Upper lobe of left lung (tissue), 6 donors: Measurements from ENCODE around the gene PRKN. TPM values are rescaled to one million over a fixed set of nuclear protein-coding genes. Genes with fewer than 3 reads are reported as not detected.

Source experiments
- ATAC-seq, 2 donors: fragments of 200-7000 bp; cut with Tn5 transposase; one replicate each; pipeline ENCODE4 v1.9.1; 2022; ENCODE audit warnings: mild to moderate bottlenecking in 2 of 2, moderate library complexity in 2 of 2; ENCODE audit not compliant: low FRiP score in 2 of 2
- DNase-seq, 2 donors: peaks; one replicate each; pipeline ENCODE4 v3.0.0-alpha.2; 2019 to 2020
- H3K27ac ChIP-seq, 4 donors: fragments of 200-600 bp; sonication (generic); one replicate each; pipeline ENCODE4 v1.5.1; 2016 to 2019
- H3K27me3 ChIP-seq, 4 donors: fragments of 200-600 bp; sonication (generic); one replicate each; pipeline ENCODE4 v1.5.1; 2017 to 2019
- H3K36me3 ChIP-seq, 4 donors: fragments of 200-600 bp; sonication (generic); one replicate each; pipeline ENCODE4 v1.5.1; 2016 to 2019
- H3K4me1 ChIP-seq, 4 donors: fragments of 200-600 bp; sonication (generic); one replicate each; pipeline ENCODE4 v1.5.1; 2018 to 2019
- H3K4me3 ChIP-seq, 4 donors: fragments of 200-600 bp; sonication (generic); one replicate each; pipeline ENCODE4 v1.5.1; 2017 to 2019; ENCODE audit warnings: mild to moderate bottlenecking in 2 of 4, moderate library complexity in 1 of 4
- H3K9me3 ChIP-seq, 4 donors: fragments of 200-600 bp; sonication (generic); one replicate each; pipeline ENCODE4 v1.5.1; 2018 to 2019
- CTCF ChIP-seq, 6 experiments: fragments of 450-650 bp in 4 of 6; fragments of 200-600 bp in 2 of 6; sonication (generic) in 2 of 6; IDR thresholded peaks; one replicate each; pipeline ENCODE4 v1.5.1; 2016 to 2019; ENCODE audit warnings: antibody characterized with exemption in 6 of 6
- EP300 ChIP-seq, 4 donors: sonication (generic); formaldehyde crosslinking; IDR thresholded peaks; one replicate each; pipeline ENCODE4 v1.5.1; 2017; ENCODE audit warnings: antibody characterized with exemption in 4 of 4, control low read depth in 2 of 4
- POLR2A ChIP-seq, 4 donors: fragments of 450-650 bp; IDR thresholded peaks; one replicate each; pipeline ENCODE4 v1.5.1; 2016 to 2017; ENCODE audit warnings: antibody characterized with exemption in 4 of 4, mild to moderate bottlenecking in 2 of 4
- POLR2AphosphoS5 ChIP-seq, 2 donors: sonication (generic); formaldehyde crosslinking; IDR thresholded peaks; one replicate each; pipeline ENCODE4 v1.5.1; 2017; ENCODE audit warnings: antibody characterized with exemption in 2 of 2
- WGBS, 2 donors: methylation state at CpG; one replicate each; pipeline ENCODE4 v1.1.5; 2017 to 2018; 5-methylcytosine and 5-hydroxymethylcytosine counted together
- total RNA-seq, 6 donors: library from RNA; depleted of rRNA in 4 of 6; stranded (reverse); fragments of >200 nt in 4 of 6; gene quantifications; one replicate each; pipeline versions ENCODE4 v1.1.0 to v1.2.1, GENCODE V29; 2016 to 2021
- donor health status: DM: no; HTN: no; CAD: no; lungs with moderate emphysema.
- donor health status: DM: no; HTN: yes; CAD: no; lungs with severe emphysema.

PRKN gene
- total RNA-seq, 6 donors from 2014 or later, result 2.7 to 29.3 (median 5.5) TPM

DNA sequence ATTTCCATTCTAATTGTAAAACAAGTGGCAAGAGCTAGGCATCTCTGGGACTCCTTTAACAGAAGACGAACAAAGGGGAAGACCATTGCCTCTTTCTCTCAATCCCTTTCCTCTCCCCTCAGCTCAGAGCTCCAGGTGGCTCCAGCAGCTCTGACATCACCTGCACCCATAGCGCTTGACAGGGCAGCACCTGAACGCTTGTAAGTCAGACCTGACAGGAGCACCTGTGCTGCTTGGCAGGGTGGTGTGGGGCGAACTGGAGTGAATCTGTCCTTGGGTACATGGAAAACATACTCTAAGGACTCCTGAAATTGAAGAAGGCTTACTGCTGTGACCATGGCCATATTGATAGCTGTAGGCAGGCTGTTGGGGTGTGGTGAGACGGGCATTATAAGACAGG, 1044.2 kb downstream of the PRKN start:
- Histone ChIP-seq H3K36me3 (no peaks in the 10 kb centered on the region), H3K4me3 (no peak overlapping the region), H3K27ac (no peak overlapping the region), H3K9me3 (no peaks in the 10 kb centered on the region), H3K27me3 (no peaks in the 10 kb centered on the region), H3K4me1 (no peaks in the 10 kb centered on the region)
- ATAC-seq (no peak), DNase-seq (no peak)
- WGBS, 2 donors, result 88 to 93% methylated on average over 5 of the region's 5 CpGs
- TF ChIP-seq EP300 (IDR thresholded peaks at IDR 0.05) (no peak), POLR2A (IDR thresholded peaks at IDR 0.05) (no peak), POLR2AphosphoS5 (IDR thresholded peaks at IDR 0.05) (no peak), CTCF (IDR thresholded peaks at IDR 0.05) (no peak)

- no peak for DNase-seq
- ATAC-seq, result no peak
- WGBS, 2 donors, result 68 to 71% methylated on average over 9 of the region's 9 CpGs
- no peak overlapping the region for H3K27ac ChIP-seq
- H3K4me3 ChIP-seq, result no peak overlapping the region
- H3K36me3 ChIP-seq, result no peaks in the 10 kb centered on the region
- no peaks in the 10 kb centered on the region for H3K4me1 ChIP-seq
- no peaks in the 10 kb centered on the region for H3K9me3 ChIP-seq
- H3K27me3 ChIP-seq, result no peaks in the 10 kb centered on the region
- no peak for TF ChIP-seq CTCF (IDR thresholded peaks at IDR 0.05)
- no peak for TF ChIP-seq EP300 (IDR thresholded peaks at IDR 0.05)
- TF ChIP-seq POLR2AphosphoS5 (IDR thresholded peaks at IDR 0.05), result no peak
- TF ChIP-seq POLR2A (IDR thresholded peaks at IDR 0.05), result no peak
Measured at GRCh38 chr6:161682982-161683381, 1044.6 kb downstream of the PRKN start.

DNA sequence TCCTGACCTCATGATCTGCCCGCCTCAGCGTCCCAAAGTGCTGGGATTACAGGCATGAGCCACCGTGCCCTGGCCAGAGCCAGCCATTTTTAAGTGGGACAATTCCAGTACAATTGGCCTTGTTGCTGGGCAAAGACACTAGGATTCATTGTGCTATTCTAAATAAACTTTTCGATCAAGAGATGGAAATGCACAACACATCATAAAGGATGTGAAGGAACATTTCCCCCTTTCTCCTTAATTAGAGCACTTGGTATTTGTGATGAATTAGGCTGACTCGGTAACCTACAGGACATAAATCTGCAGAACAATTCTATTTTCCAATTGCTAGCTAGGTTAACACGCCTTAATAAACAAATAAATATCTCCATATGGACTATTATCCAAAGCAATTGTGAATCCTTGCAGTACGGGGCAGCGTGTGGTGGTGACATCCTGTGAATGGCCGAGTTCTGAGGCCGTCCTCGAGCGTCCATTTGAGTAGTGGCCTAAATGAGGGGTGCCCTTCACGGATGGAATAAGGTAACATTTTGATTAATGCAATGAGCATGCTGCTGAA, 1047.5 kb downstream of the PRKN start:
- no peaks in the 10 kb centered on the region for H3K27me3 ChIP-seq
- H3K27ac ChIP-seq, result no peak overlapping the region
- 91 to 92% methylated on average over 11 to 13 of the region's 13 CpGs for WGBS, 2 donors
- no peak for TF ChIP-seq EP300 (IDR thresholded peaks at IDR 0.05)
- TF ChIP-seq CTCF (IDR thresholded peaks at IDR 0.05), result no peak
- TF ChIP-seq POLR2AphosphoS5 (IDR thresholded peaks at IDR 0.05), result no peak
- no peak for TF ChIP-seq POLR2A (IDR thresholded peaks at IDR 0.05)
- DNase-seq (no peak), ATAC-seq (no peak)
- H3K4me1 ChIP-seq, result no peaks in the 10 kb centered on the region
- no peaks in the 10 kb centered on the region for H3K9me3 ChIP-seq
- H3K36me3 ChIP-seq, result no peaks in the 10 kb centered on the region
- H3K4me3 ChIP-seq, result no peak overlapping the region

DNA sequence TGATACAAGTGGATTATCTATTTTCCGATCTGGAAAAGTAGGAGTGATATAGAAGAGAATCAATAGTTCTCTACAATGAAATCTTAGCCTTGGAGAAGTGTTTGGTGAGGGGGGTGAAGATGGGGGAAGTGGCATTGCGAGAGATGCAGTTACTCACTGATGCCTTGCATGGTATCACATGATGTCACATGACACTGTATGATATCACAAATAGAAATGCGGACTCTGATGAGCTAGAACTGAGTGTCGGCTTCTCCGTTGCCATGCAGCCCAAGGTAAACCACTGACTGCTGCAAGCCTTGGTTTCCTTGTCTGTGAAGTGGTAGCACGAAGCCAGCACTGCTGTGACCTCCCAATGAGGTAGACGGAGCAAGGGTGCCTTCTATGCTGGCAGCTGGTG, 1050.4 kb downstream of the PRKN start:
- Histone ChIP-seq H3K4me1 (no peaks in the 10 kb centered on the region), H3K4me3 (no peak overlapping the region), H3K36me3 (no peaks in the 10 kb centered on the region), H3K9me3 (no peaks in the 10 kb centered on the region), H3K27ac (no peak overlapping the region), H3K27me3 (no peaks in the 10 kb centered on the region)
- TF ChIP-seq POLR2A (IDR thresholded peaks at IDR 0.05) (no peak), EP300 (IDR thresholded peaks at IDR 0.05) (no peak), CTCF (IDR thresholded peaks at IDR 0.05) (no peak), POLR2AphosphoS5 (IDR thresholded peaks at IDR 0.05) (no peak)
- WGBS, 2 donors, result 78 to 85% methylated on average over 7 of the region's 7 CpGs
- DNase-seq (no peak), ATAC-seq (no peak)

DNA sequence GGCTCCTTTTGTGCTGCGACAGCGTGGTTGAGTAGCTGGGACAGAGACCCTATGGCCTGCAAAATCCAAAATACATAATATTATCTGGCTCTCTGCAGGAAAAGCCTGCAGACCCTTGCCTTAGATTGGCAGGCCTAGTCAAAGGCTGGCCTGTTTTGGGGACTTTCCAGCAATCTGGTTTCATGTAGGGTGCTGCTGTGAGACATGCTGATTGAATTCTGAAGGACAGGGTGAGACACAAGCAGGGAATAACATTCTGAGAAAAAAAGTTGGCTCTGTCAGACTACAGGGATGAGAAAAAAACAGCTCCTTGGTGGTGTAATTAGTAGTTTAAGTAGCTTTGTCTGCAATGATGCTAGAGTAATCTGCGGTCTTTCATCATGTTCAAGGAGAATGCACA, 1051.0 kb downstream of the PRKN start:
- ATAC-seq (no peak), DNase-seq (no peak)
- H3K27me3 ChIP-seq, result no peaks in the 10 kb centered on the region
- no peak overlapping the region for H3K27ac ChIP-seq
- no peak overlapping the region for H3K4me3 ChIP-seq
- H3K9me3 ChIP-seq, result no peaks in the 10 kb centered on the region
- H3K36me3 ChIP-seq, result no peaks in the 10 kb centered on the region
- H3K4me1 ChIP-seq, result no peaks in the 10 kb centered on the region
- TF ChIP-seq POLR2A (IDR thresholded peaks at IDR 0.05) (no peak), POLR2AphosphoS5 (IDR thresholded peaks at IDR 0.05) (no peak), CTCF (IDR thresholded peaks at IDR 0.05) (no peak), EP300 (IDR thresholded peaks at IDR 0.05) (no peak)
- 84 to 87% methylated on average over 3 of the region's 3 CpGs for WGBS, 2 donors
